CD14-positive monocyte (primary cell): Measurements from ENCODE around the gene FOXJ1. TPM values are rescaled to one million over a fixed set of nuclear protein-coding genes. Genes with fewer than 3 reads are reported as not detected.

ENCODE experiments used
- DNase-seq, 3 donors: peaks; one replicate each; pipeline ENCODE4 v3.0.0-alpha.2; 2011 to 2022
- H2AFZ ChIP-seq: 2 replicates; pipeline ENCODE4 v1.6.0; 2012; ENCODE audit warnings: mild to moderate bottlenecking, low read depth, low read length, inconsistent platforms; ENCODE audit not compliant: insufficient read depth, poor library complexity, severe bottlenecking
- H3K27ac ChIP-seq, 2 donors: 1 replicate in 1 of 2; 2 replicates in 1 of 2; pipeline ENCODE4 v1.5.1; 2012 to 2013; ENCODE audit warnings: low read length in 2 of 2, control low read depth in 1 of 2, inconsistent platforms in 1 of 2, low read depth in 1 of 2, mild to moderate bottlenecking in 1 of 2
- H3K27me3 ChIP-seq, 2 donors: one replicate each; pipeline versions ENCODE4 v1.6.0 to v1.6.1; 2011 to 2013; ENCODE audit warnings: low read length in 2 of 2; ENCODE audit not compliant: control insufficient read depth in 2 of 2, insufficient read depth in 2 of 2
- H3K36me3 ChIP-seq, 2 donors: replicated peaks in 1 of 2; 1 replicate in 1 of 2; 2 replicates in 1 of 2; pipeline versions ENCODE4 v1.5.1 to v1.6.1; 2012 to 2013; ENCODE audit warnings: low read length in 2 of 2, control low read depth in 1 of 2, inconsistent platforms in 1 of 2, mild to moderate bottlenecking in 1 of 2; ENCODE audit not compliant: insufficient read depth in 2 of 2, control insufficient read depth in 1 of 2
- H3K4me1 ChIP-seq, 2 donors: 1 replicate in 1 of 2; 2 replicates in 1 of 2; pipeline versions ENCODE4 v1.5.1 to v1.6.1; 2012 to 2013; ENCODE audit warnings: low read length in 2 of 2, control low read depth in 1 of 2, inconsistent platforms in 1 of 2, mild to moderate bottlenecking in 1 of 2, moderate library complexity in 1 of 2; ENCODE audit not compliant: insufficient read depth in 2 of 2, control insufficient read depth in 1 of 2
- H3K4me2 ChIP-seq: replicated peaks from 2 replicates; pipeline ENCODE3; 2012; ENCODE audit warnings: low read length, moderate library complexity, mild to moderate bottlenecking; ENCODE audit not compliant: poor library complexity, severe bottlenecking; ENCODE audit errors: extremely low read depth
- H3K4me3 ChIP-seq, 3 experiments: fragments of 200-600 bp in 1 of 3; sonication (generic) in 1 of 3; replicated peaks in 1 of 3; 1 replicate in 2 of 3; 2 replicates in 1 of 3; pipeline ENCODE4 v1.5.1; 2011 to 2013; ENCODE audit warnings: low read length in 3 of 3, mild to moderate bottlenecking in 3 of 3, control low read depth in 2 of 3, low read depth in 2 of 3, inconsistent platforms in 1 of 3, moderate library complexity in 1 of 3
- H3K79me2 ChIP-seq: 2 replicates; pipeline ENCODE4 v1.6.0; 2012; ENCODE audit warnings: mild to moderate bottlenecking, control low read depth, inconsistent platforms, low read length, moderate library complexity; ENCODE audit not compliant: insufficient read depth
- H3K9ac ChIP-seq: 2 replicates; pipeline ENCODE4 v1.6.0; 2017; ENCODE audit warnings: low read length, mild to moderate bottlenecking; ENCODE audit not compliant: insufficient read depth, poor library complexity, severe bottlenecking
- H3K9me3 ChIP-seq, 2 donors: replicated peaks in 1 of 2; 1 replicate in 1 of 2; 2 replicates in 1 of 2; pipeline versions ENCODE4 v1.5.1 to v1.6.1; 2012 to 2013; ENCODE audit warnings: low read length in 2 of 2, control low read depth in 1 of 2; ENCODE audit not compliant: control insufficient read depth in 1 of 2, insufficient read depth in 1 of 2
- H4K20me1 ChIP-seq: 2 replicates; pipeline ENCODE4 v1.6.0; 2012; ENCODE audit warnings: mild to moderate bottlenecking, low read length, control low read depth, moderate library complexity; ENCODE audit not compliant: insufficient read depth
- H3K27ac Mint-ChIP-seq, 7 donors: one replicate each; pipeline ENCODE4 v1.8.0; 2020; ENCODE audit warnings: mild to moderate bottlenecking in 7 of 7, mixed read lengths in 7 of 7, moderate library complexity in 6 of 7, inconsistent platforms in 2 of 7
- H3K27me3 Mint-ChIP-seq, 3 donors: one replicate each; pipeline ENCODE4 v1.8.0; 2021 to 2022; ENCODE audit warnings: low read depth in 3 of 3, mild to moderate bottlenecking in 3 of 3, mixed read lengths in 3 of 3, moderate library complexity in 3 of 3, inconsistent platforms in 1 of 3
- H3K36me3 Mint-ChIP-seq, 2 donors: one replicate each; pipeline ENCODE4 v1.8.0; 2020; ENCODE audit warnings: mixed read lengths in 2 of 2, inconsistent platforms in 1 of 2, mild to moderate bottlenecking in 1 of 2
- H3K4me1 Mint-ChIP-seq: one replicate; pipeline ENCODE4 v1.8.0; 2020; ENCODE audit warnings: mild to moderate bottlenecking, mixed read lengths
- H3K4me3 Mint-ChIP-seq, 2 donors: one replicate each; pipeline ENCODE4 v1.8.0; 2020; ENCODE audit warnings: mild to moderate bottlenecking in 2 of 2, mixed read lengths in 2 of 2, moderate library complexity in 1 of 2
- H3K9me3 Mint-ChIP-seq, 7 donors: one replicate each; pipeline ENCODE4 v1.8.0; 2020 to 2022; ENCODE audit warnings: mixed read lengths in 7 of 7, mild to moderate bottlenecking in 6 of 7, moderate library complexity in 6 of 7, inconsistent platforms in 2 of 7
- CTCF ChIP-seq: fragments of 200-600 bp; IDR thresholded peaks from one replicate; pipeline ENCODE4 v1.8.0; 2022; ENCODE audit warnings: antibody characterized with exemption, mild to moderate bottlenecking
- WGBS: methylation state at CpG from one replicate; pipeline ENCODE4 v1.1.5; 2013; ENCODE audit warnings: missing lambda C conversion rate; ENCODE audit not compliant: insufficient coverage; 5-methylcytosine and 5-hydroxymethylcytosine counted together
- intact Hi-C, 2 donors: fragments of 100-400 bp; cut with micrococcal nuclease; formaldehyde crosslinking; loops; one replicate each; pipeline versions ENCODE4 v1.15.0 to v1.15.1; 2023
- polyA plus RNA-seq, 3 donors: library from polyadenylated mRNA; depleted of rRNA in 1 of 3; unstranded in 2 of 3; stranded (reverse) in 1 of 3; fragments of 300-500 nt in 2 of 3; fragments of >200 nt in 1 of 3; fragmentation: Illumina TruSeq in 2 of 3; gene quantifications; 1 replicate in 2 of 3; 2 replicates in 1 of 3; pipeline ENCODE4 v1.2.3, GENCODE V29; 2012 to 2021

FOXJ1 gene
- polyA plus RNA-seq, 3 donors, result not detected

GRCh38 chr17:76132574-76133338 is 8.3 kb downstream of the FOXJ1 start:
- H3K9ac ChIP-seq, result no peak overlapping the region
- H3K4me1 ChIP-seq, result peaks cover 7 to 8% of the 10 kb centered on the region in 2 donors
- intact Hi-C loops, result no loop called here
- no peaks in the 10 kb centered on the region for H3K9me3 ChIP-seq
- Mint-ChIP-seq H3K9me3 (no peaks in the 10 kb centered on the region), H3K27ac (no peak overlapping the region), H3K27me3 (peaks cover 2 to 19% (median 8%) of the 10 kb centered on the region in 3 donors), H3K36me3 (no peaks in the 10 kb centered on the region), H3K4me1 (peaks cover 11% of the 10 kb centered on the region), H3K4me3 (no peak overlapping the region)
- H3K27me3 ChIP-seq, result peaks cover 0 to 6% of the 10 kb centered on the region in 2 donors
- H3K4me2 ChIP-seq, result no peak overlapping the region
- no peaks in the 10 kb centered on the region for H3K79me2 ChIP-seq
- H4K20me1 ChIP-seq, result no peaks in the 10 kb centered on the region
- 90% methylated on average over 11 of the region's 21 CpGs for WGBS
- no peak for DNase-seq
- H3K4me3 ChIP-seq, result no peak overlapping the region
- no peak overlapping the region for H2AFZ ChIP-seq
- H3K36me3 ChIP-seq, result no peaks in the 10 kb centered on the region
- TF ChIP-seq CTCF, result no peak
- no peak overlapping the region for H3K27ac ChIP-seq

GRCh38 chr17:76131692-76132573 is 9.1 kb downstream of the FOXJ1 start:
- H3K9me3 Mint-ChIP-seq, result no peaks in the 10 kb centered on the region
- intact Hi-C loops, result no loop called here
- Histone ChIP-seq H3K36me3 (no peaks in the 10 kb centered on the region), H3K79me2 (no peaks in the 10 kb centered on the region), H3K9ac (no peak overlapping the region), H3K4me3 (no peak overlapping the region), H3K4me1 (peaks cover 7 to 8% of the 10 kb centered on the region in 2 donors), H3K4me2 (no peak overlapping the region), H4K20me1 (no peaks in the 10 kb centered on the region), H3K27me3 (peaks cover 0 to under 1% of the 10 kb centered on the region in 2 donors), H2AFZ (no peak overlapping the region), H3K27ac (no peak overlapping the region), H3K9me3 (no peaks in the 10 kb centered on the region)
- no peak overlapping the region for H3K27ac Mint-ChIP-seq
- TF ChIP-seq CTCF, result no peak
- no peaks in the 10 kb centered on the region for H3K36me3 Mint-ChIP-seq
- 95% methylated on average over 5 of the region's 21 CpGs for WGBS
- H3K27me3 Mint-ChIP-seq, result peaks cover 2 to 18% (median 8%) of the 10 kb centered on the region in 3 donors
- H3K4me1 Mint-ChIP-seq, result peaks cover 11% of the 10 kb centered on the region
- H3K4me3 Mint-ChIP-seq, result no peak overlapping the region
- DNase-seq, result no peak
